Mesenchymal stem cell (in vitro differentiated cells and primary cell): Measurements from ENCODE around the gene URM1.

Experiments used
- DNase-seq: peaks from one replicate; pipeline ENCODE4 v3.0.0-alpha.2; 2013
- H2AFZ ChIP-seq: one replicate; pipeline ENCODE4 v1.6.1; 2013; ENCODE audit warnings: low read depth, mild to moderate bottlenecking, control low read depth, inconsistent platforms, low read length, moderate library complexity
- H2AK5ac ChIP-seq: 2 replicates; pipeline ENCODE4 v1.6.1; 2013; ENCODE audit warnings: low read length, moderate library complexity, mild to moderate bottlenecking, inconsistent platforms; ENCODE audit not compliant: severe bottlenecking
- H2BK120ac ChIP-seq: one replicate; pipeline ENCODE4 v1.6.1; 2013; ENCODE audit warnings: low read depth, mild to moderate bottlenecking, inconsistent platforms, low read length, moderate library complexity
- H2BK12ac ChIP-seq, 2 experiments: one replicate each; pipeline ENCODE4 v1.6.1; 2013; ENCODE audit warnings: inconsistent platforms in 2 of 2, low read length in 2 of 2, mild to moderate bottlenecking in 2 of 2, moderate library complexity in 2 of 2, control low read depth in 1 of 2
- H2BK15ac ChIP-seq: one replicate; pipeline ENCODE4 v1.6.1; 2013; ENCODE audit warnings: mild to moderate bottlenecking, low read depth, inconsistent platforms; ENCODE audit not compliant: poor library complexity, severe bottlenecking
- H2BK5ac ChIP-seq: 2 replicates; pipeline ENCODE4 v1.6.1; 2013; ENCODE audit warnings: low read depth, mild to moderate bottlenecking, low read length, control low read depth, inconsistent platforms; ENCODE audit not compliant: poor library complexity, severe bottlenecking
- H3K14ac ChIP-seq, 2 experiments: one replicate each; pipeline ENCODE4 v1.6.1; 2013; ENCODE audit warnings: inconsistent platforms in 2 of 2, low read length in 2 of 2, control low read depth in 1 of 2, mild to moderate bottlenecking in 1 of 2, moderate library complexity in 1 of 2
- H3K18ac ChIP-seq, 2 experiments: one replicate each; pipeline ENCODE4 v1.6.1; 2013; ENCODE audit warnings: inconsistent platforms in 2 of 2, low read length in 2 of 2, control low read depth in 1 of 2, low read depth in 1 of 2, mild to moderate bottlenecking in 1 of 2
- H3K23ac ChIP-seq, 2 experiments: one replicate each; pipeline ENCODE4 v1.6.1; 2013; ENCODE audit warnings: inconsistent platforms in 2 of 2, low read length in 2 of 2, mild to moderate bottlenecking in 2 of 2, moderate library complexity in 2 of 2, control low read depth in 1 of 2
- H3K27ac ChIP-seq: 2 replicates; pipeline ENCODE4 v1.5.1; 2013; ENCODE audit warnings: mild to moderate bottlenecking, moderate library complexity, low read length, control low read depth, inconsistent platforms; ENCODE audit not compliant: poor library complexity, severe bottlenecking
- H3K27me3 ChIP-seq, 2 experiments: 2 replicates each; pipeline versions ENCODE4 v1.6.1 to v1.7.0; 2013; ENCODE audit warnings: low read length in 2 of 2, mild to moderate bottlenecking in 2 of 2, moderate library complexity in 2 of 2, control low read depth in 1 of 2, inconsistent platforms in 1 of 2; ENCODE audit not compliant: control insufficient read depth in 1 of 2, insufficient read depth in 1 of 2
- H3K36me3 ChIP-seq, 2 experiments: 2 replicates each; pipeline versions ENCODE4 v1.6.1 to v1.7.0; 2013; ENCODE audit warnings: low read length in 2 of 2, control low read depth in 1 of 2, inconsistent platforms in 1 of 2, low read depth in 1 of 2, mild to moderate bottlenecking in 1 of 2; ENCODE audit not compliant: insufficient read depth in 2 of 2, control insufficient read depth in 1 of 2
- H3K4ac ChIP-seq, 2 experiments: one replicate each; pipeline ENCODE4 v1.6.1; 2013; ENCODE audit warnings: inconsistent platforms in 2 of 2, low read length in 2 of 2, mild to moderate bottlenecking in 2 of 2, moderate library complexity in 2 of 2, control low read depth in 1 of 2, low read depth in 1 of 2
- H3K4me1 ChIP-seq: 2 replicates; pipeline ENCODE4 v1.6.1; 2013; ENCODE audit warnings: low read depth, low read length, control low read depth; ENCODE audit not compliant: control insufficient read depth, insufficient read depth
- H3K4me2 ChIP-seq: 2 replicates; pipeline ENCODE4 v1.6.1; 2013; ENCODE audit warnings: low read length, mild to moderate bottlenecking, inconsistent platforms; ENCODE audit not compliant: poor library complexity, severe bottlenecking
- H3K4me3 ChIP-seq, 2 experiments: 2 replicates each; pipeline versions ENCODE4 v1.5.1 to v1.7.0; 2013; ENCODE audit warnings: low read length in 2 of 2, mild to moderate bottlenecking in 2 of 2, control low read depth in 1 of 2, low read depth in 1 of 2; ENCODE audit not compliant: insufficient read depth in 1 of 2
- H3K79me1 ChIP-seq: replicated peaks from 2 replicates; pipeline ENCODE4 v1.6.1; 2013; ENCODE audit warnings: mild to moderate bottlenecking, control low read depth, low read length, inconsistent platforms; ENCODE audit not compliant: poor library complexity, severe bottlenecking
- H3K9ac ChIP-seq: 2 replicates; pipeline ENCODE4 v1.7.0; 2013; ENCODE audit warnings: mild to moderate bottlenecking, low read length, moderate library complexity
- H3K9me3 ChIP-seq: 2 replicates; pipeline ENCODE4 v1.7.0; 2013; ENCODE audit warnings: mild to moderate bottlenecking, low read length; ENCODE audit not compliant: control insufficient read depth
- H4K8ac ChIP-seq: one replicate; pipeline ENCODE4 v1.6.1; 2013; ENCODE audit warnings: inconsistent platforms, mild to moderate bottlenecking, low read length, moderate library complexity
- H4K91ac ChIP-seq: one replicate; pipeline ENCODE4 v1.6.1; 2013; ENCODE audit warnings: mild to moderate bottlenecking, low read length, inconsistent platforms
- WGBS: methylation state at CpG from one replicate; pipeline ENCODE4 v1.1.7; 2013; ENCODE audit warnings: mixed read lengths; 5-methylcytosine and 5-hydroxymethylcytosine counted together

URM1 gene

GRCh38 chr9:128394379-128395168 lies 23.4 kb downstream of the URM1 start:
- no peak overlapping the region for H3K14ac ChIP-seq
- no peak overlapping the region for H2AK5ac ChIP-seq
- H2BK120ac ChIP-seq, result no peak overlapping the region
- no peak overlapping the region for H3K4me2 ChIP-seq
- no peak overlapping the region for H2BK5ac ChIP-seq
- H2BK12ac ChIP-seq, result no peak overlapping the region
- no peak overlapping the region for H3K23ac ChIP-seq
- WGBS, result 52% methylated on average over 8 of the region's 9 CpGs
- H3K27me3 ChIP-seq, result peaks cover 32 to 69% of the 10 kb centered on the region in 2 experiments
- H2AFZ ChIP-seq, result no peak overlapping the region
- H3K9me3 ChIP-seq, result no peaks in the 10 kb centered on the region
- H3K4me3 ChIP-seq, result no peak overlapping the region
- no peak overlapping the region for H3K18ac ChIP-seq
- peaks cover 1% of the 10 kb centered on the region for H3K79me1 ChIP-seq
- no peak for DNase-seq
- H4K8ac ChIP-seq, result no peak overlapping the region
- no peak overlapping the region for H3K4ac ChIP-seq
- H3K4me1 ChIP-seq, result peaks cover 21% of the 10 kb centered on the region
- no peak overlapping the region for H2BK15ac ChIP-seq
- H4K91ac ChIP-seq, result no peak overlapping the region
- no peak overlapping the region for H3K27ac ChIP-seq
- no peak overlapping the region for H3K9ac ChIP-seq
- peaks cover 17 to 27% of the 10 kb centered on the region in 2 experiments for H3K36me3 ChIP-seq

GRCh38 chr9:128396970-128397613 lies 25.9 kb downstream of the URM1 start:
- Histone ChIP-seq H3K23ac (no peak overlapping the region), H3K9me3 (no peaks in the 10 kb centered on the region), H4K8ac (no peak overlapping the region), H2AK5ac (no peak overlapping the region), H3K27ac (no peak overlapping the region), H3K36me3 (peaks cover 2 to 6% of the 10 kb centered on the region in 2 experiments), H3K9ac (no peak overlapping the region), H3K4me2 (no peak overlapping the region), H3K14ac (no peak overlapping the region), H2BK15ac (no peak overlapping the region), H2AFZ (no peak overlapping the region), H3K27me3 (peaks cover 44 to 56% of the 10 kb centered on the region in 2 experiments), H3K4ac (no peak overlapping the region), H3K79me1 (peaks cover 1% of the 10 kb centered on the region), H2BK120ac (no peak overlapping the region), H3K4me1 (peaks cover 19% of the 10 kb centered on the region), H3K18ac (no peak overlapping the region), H3K4me3 (no peak overlapping the region), H2BK12ac (no peak overlapping the region), H2BK5ac (no peak overlapping the region), H4K91ac (no peak overlapping the region)
- WGBS, result 16% methylated on average over 18 of the region's 19 CpGs
- DNase-seq, result no peak

GRCh38 chr9:128397831-128398230 lies 26.7 kb downstream of the URM1 start:
- Histone ChIP-seq H4K8ac (no peak overlapping the region), H3K18ac (no peak overlapping the region), H2BK5ac (no peak overlapping the region), H2BK15ac (no peak overlapping the region), H3K4me2 (no peak overlapping the region), H3K79me1 (no peaks in the 10 kb centered on the region), H2AFZ (no peak overlapping the region), H3K4me1 (peaks cover 11% of the 10 kb centered on the region), H3K9me3 (no peaks in the 10 kb centered on the region), H3K4ac (no peak overlapping the region), H3K27ac (no peak overlapping the region), H2BK120ac (no peak overlapping the region), H2BK12ac (no peak overlapping the region), H3K36me3 (no peaks in the 10 kb centered on the region), H2AK5ac (no peak overlapping the region), H3K14ac (no peak overlapping the region), H3K4me3 (no peak overlapping the region), H3K23ac (no peak overlapping the region), H4K91ac (no peak overlapping the region), H3K27me3 (peaks cover 44 to 49% of the 10 kb centered on the region in 2 experiments), H3K9ac (no peak overlapping the region)
- 77% methylated on average over 7 of the region's 7 CpGs for WGBS
- no peak for DNase-seq

GRCh38 chr9:128399861-128400260 lies 28.7 kb downstream of the URM1 start:
- Histone ChIP-seq H4K8ac (no peak overlapping the region), H3K79me1 (no peaks in the 10 kb centered on the region), H3K4me1 (peaks cover 4% of the 10 kb centered on the region), H3K9me3 (no peaks in the 10 kb centered on the region), H2BK15ac (no peak overlapping the region), H3K4ac (no peak overlapping the region), H4K91ac (no peak overlapping the region), H3K4me2 (no peak overlapping the region), H2BK12ac (no peak overlapping the region), H3K23ac (no peak overlapping the region), H3K36me3 (no peaks in the 10 kb centered on the region), H2BK120ac (no peak overlapping the region), H2BK5ac (no peak overlapping the region), H3K18ac (no peak overlapping the region), H2AK5ac (no peak overlapping the region), H3K4me3 (no peak overlapping the region), H3K9ac (no peak overlapping the region), H3K14ac (no peak overlapping the region), H2AFZ (no peak overlapping the region), H3K27ac (no peak overlapping the region), H3K27me3 (peaks cover 32 to 39% of the 10 kb centered on the region in 2 experiments)
- no peak for DNase-seq
- 75% methylated on average over 3 of the region's 3 CpGs for WGBS
